OCI-LY1 (cell line): Measurements from ENCODE around the gene PRKAR1A.

ENCODE experiments used
- EZH2 ChIP-seq: fragments of 200-600 bp; sonication (generic), shearing (Covaris generic); IDR thresholded peaks from 2 replicates; pipeline ENCODE4 v1.8.0; 2017; ENCODE audit warnings: borderline replicate concordance, mixed run types, mild to moderate bottlenecking, antibody characterized with exemption, low read length, moderate library complexity, mixed read lengths
- TF ChIP-seq, protein P1 (sequence below): fragments of 200-600 bp; sonication (generic), shearing (Covaris generic); IDR thresholded peaks from 2 replicates; pipeline ENCODE4 v1.5.1; 2017; ENCODE audit warnings: mild to moderate bottlenecking, antibody characterized with exemption, low read length, moderate library complexity, mixed read lengths

GRCh38 chr17:68556551-68556950, 44.3 kb downstream of the PRKAR1A start:
- TF ChIP-seq, protein P1, sequence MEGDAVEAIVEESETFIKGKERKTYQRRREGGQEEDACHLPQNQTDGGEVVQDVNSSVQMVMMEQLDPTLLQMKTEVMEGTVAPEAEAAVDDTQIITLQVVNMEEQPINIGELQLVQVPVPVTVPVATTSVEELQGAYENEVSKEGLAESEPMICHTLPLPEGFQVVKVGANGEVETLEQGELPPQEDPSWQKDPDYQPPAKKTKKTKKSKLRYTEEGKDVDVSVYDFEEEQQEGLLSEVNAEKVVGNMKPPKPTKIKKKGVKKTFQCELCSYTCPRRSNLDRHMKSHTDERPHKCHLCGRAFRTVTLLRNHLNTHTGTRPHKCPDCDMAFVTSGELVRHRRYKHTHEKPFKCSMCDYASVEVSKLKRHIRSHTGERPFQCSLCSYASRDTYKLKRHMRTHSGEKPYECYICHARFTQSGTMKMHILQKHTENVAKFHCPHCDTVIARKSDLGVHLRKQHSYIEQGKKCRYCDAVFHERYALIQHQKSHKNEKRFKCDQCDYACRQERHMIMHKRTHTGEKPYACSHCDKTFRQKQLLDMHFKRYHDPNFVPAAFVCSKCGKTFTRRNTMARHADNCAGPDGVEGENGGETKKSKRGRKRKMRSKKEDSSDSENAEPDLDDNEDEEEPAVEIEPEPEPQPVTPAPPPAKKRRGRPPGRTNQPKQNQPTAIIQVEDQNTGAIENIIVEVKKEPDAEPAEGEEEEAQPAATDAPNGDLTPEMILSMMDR: no peak
- TF ChIP-seq EZH2: no peak
